ENCODE measurements around the gene TCP1.
"Not testable (repeated sequence)": the region's sequence is repeated elsewhere in the genome, so short reads cannot be mapped to it uniquely, and the experiment has no call there.

Gene TCP1

DNA sequence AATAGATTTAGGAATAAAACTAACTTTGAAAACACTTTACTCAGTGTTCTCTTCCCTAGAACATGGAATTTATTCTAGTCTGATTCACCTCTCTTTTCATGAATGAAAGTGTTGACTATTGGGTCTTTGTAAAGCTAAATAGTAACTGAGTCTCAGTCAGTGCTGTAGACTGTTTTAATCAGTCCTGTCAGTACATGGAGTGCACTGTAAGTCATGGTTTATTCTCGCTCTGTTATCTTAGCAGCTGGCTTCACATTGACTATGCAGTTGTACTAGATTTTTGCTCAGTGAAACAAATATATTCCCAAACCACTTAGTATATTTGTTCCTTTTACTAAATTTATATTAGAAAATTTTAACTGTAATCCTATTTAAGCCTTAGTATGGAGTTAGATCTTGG, 42.6 kb downstream of the TCP1 start:
- DNase-seq (ENCODE audit: insufficient read length, low spot score) (no peak), FAIRE-seq (no peak)

DNA sequence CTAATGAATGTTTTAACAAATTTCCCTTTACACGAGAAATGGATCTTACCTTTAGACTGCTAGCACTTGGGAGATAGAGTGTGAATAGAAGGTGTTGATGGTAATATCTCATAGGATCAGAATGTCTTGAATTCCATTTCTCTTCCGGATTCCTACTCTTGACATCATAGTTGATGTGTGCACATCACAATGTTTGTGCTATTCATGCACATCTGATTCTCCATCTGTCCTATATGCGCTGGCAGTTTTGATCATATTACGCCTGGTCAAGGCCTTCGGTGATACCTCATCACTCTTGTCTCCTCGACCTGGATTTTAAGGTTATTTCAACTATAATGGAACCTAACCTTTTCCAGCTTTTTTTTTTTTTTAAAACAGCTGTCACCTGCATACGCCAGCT, 44.3 kb downstream of the TCP1 start:
- FAIRE-seq (no peak), DNase-seq (ENCODE audit: insufficient read length, low spot score) (no peak)

DNA sequence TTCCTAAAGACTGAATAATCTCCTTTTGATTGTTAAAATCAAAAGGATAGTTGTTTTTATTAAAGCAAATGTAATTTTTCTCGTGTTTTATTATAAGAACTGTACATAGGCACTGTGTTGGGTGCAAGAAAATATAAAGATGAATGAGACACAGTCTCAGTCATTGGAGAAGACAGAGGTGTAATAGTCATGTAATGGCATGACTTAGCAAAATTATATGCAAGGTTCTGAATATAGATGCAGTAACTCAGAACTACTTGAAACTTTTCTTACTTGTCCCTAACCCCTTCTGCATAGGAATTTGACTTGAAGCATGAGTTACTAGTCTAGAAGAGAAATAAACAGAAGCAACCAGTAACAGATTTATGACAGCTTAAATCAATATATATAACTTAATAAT, 47.2 kb downstream of the TCP1 start:
- no peak for FAIRE-seq
- no peak for DNase-seq (ENCODE audit: insufficient read length, low spot score)

DNA sequence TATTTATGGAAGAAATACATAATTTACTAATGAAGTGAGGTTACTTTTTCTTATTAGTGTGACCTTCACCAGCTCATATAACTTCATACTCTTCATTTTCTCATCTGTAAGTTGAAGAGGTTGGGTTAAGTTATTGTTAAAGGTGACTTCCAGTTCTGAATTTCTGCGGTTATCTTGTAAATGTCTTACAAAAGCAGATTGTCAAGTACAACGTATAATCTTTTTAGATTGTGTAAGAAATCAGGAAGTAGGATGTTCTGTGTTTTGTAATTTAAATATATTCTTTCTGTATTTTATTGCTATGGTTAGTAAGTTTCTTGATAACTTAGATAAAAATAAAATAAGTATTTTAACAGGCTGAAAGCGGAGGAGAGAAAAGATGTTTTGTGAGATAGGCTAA, 50.1 kb downstream of the TCP1 start:
- no peak for DNase-seq (ENCODE audit: insufficient read length, low spot score)

DNA sequence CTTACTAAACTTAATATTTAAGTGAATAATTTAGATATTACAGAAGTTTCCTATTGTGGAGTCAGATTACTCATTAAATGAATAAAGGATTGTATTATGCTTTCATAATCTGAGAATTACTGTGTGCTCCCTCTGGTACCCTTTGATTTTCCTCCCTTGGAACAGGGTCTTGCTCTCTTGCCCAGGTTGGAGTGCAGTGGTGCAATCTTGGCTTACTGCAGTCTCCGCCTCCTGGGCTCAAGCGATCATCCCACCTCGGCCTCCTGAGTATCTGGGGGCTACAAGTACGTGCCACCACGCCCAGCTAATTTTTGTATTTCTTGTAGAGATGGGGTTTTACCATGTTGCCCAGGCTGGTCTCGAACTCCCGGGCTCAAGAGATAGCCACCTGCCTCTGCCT, 52.5 kb downstream of the TCP1 start:
- no peak for DNase-seq (ENCODE audit: insufficient read length, low spot score)
- no peak for FAIRE-seq

More for the DNA sequence above, 50.1 kb downstream of the TCP1 start:
- FAIRE-seq, result peak; percentile 64

DNA sequence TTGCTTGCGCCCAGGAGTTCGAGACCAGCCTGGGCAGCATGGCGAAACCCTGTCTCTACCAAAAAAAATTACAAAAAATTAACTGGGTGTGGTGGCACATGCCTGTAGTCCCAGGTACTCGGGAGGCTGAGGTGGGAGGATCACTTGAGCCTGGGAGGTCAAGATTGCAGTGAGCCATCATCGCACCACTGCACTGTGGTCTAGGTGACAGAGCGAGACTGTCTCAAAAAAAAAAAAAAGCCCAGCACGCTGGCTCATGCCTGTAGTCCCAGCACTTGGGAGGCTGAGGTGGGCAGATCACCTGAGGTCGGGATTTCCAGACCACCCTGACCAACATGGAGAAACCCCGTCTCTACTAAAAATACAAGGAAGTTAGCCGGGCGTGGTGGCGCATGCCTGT, 56.0 kb downstream of the TCP1 start:
- not testable (repeated sequence) for FAIRE-seq; DNase-seq (ENCODE audit: insufficient read length, low spot score)

DNA sequence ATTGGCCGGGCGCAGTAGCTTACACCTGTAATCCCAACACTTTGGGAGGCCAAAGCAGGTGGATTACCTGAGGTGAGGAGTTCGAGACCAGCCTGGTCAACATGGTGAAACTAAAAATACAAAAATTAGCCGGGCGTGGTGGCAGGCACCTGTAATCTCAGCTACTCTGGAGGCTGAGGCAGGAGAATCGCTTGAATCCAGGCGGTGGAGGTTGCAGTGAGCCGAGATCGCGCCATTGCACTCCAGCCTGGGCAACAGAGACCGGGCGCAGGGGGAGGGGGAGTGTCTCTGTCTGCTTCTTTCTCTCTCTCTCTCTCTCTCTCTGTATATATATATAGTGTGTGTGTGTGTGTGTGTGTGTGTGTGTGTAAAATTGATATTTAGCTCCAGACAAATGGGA, 56.9 kb downstream of the TCP1 start:
- DNase-seq (ENCODE audit: insufficient read length, low spot score); FAIRE-seq: not testable (repeated sequence)

DNA sequence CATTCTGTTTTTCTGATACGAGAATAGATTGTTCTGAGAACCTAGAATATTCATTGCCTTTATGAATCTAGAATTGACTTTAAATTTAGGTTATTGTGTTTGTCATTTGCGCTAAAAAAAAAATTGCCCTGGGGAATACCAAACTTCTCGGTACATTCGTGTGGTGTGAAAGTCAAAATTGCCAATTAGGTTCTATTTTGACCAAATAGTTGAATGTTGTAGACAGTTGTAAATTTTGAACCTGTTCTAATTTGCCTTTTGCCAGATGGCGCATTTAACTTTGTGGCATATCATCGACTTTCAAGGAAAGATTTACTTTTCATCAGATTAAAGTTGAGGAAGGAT, 59.1 kb downstream of the TCP1 start:
- DNase-seq (ENCODE audit: insufficient read length, low spot score), result no peak

DNA sequence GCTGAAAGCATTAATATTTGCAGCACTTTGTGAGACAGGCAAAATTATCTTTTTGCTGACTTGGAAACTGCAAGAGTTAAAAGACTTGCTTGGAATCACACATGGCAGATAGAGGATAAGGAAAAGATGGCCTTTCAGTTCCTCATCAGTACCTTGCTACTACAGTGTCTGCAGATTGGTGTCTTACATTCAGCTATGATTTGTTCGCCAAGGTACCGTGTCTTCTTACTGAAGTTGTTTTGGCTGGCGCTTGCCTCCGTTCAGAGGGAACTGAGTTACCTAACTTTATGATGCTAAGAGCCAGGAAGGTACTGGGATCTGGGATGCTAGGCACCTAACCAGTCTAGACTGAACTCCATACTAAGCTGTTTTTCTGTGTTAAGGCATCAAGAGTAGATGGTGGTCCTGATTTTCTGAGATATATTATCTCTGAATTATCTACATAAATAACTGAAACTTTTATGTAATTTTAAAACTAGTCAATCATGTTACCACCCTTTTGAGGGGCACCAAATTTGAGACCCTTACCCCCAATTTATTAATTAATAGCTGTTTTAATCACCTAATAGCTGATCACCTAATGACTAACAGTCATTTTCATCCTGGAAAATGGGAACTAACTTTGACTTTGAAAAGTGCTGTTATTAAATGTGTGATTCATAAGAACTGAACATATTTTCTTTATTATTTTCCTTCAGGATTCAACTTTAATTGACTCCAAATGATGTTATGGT, 59.6 kb downstream of the TCP1 start:
- DNase-seq (ENCODE audit: insufficient read length, low spot score) (no peak), FAIRE-seq (peak; percentile 91)

More for the DNA sequence above, 59.1 kb downstream of the TCP1 start:
- FAIRE-seq, result peak; percentile 54

DNA sequence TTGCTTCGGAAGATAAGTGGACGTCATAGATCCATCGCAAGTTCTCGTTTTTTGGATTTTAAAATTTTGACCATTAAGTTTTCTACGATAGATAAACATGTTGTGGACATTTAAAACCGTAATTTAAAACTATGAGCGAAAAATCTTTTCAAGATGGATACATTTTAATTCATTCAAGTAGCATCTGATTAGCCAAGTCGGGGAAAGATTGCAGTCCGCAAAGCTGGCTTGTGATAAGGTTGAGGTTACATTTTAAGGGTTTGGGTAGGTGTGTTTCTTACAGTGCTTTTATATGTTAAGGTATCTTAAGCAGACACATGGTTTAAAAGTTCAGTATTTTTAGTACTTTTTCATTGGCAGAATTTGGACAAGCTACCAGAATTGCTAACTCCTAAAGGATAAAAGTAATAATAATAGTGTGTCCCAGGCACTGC, 60.9 kb downstream of the TCP1 start:
- no peak for DNase-seq (ENCODE audit: insufficient read length, low spot score)
- FAIRE-seq, result peak; percentile 58
